Amniotic epithelial cell (primary cell): Measurements from ENCODE around the gene CFAP47.
"Not testable (repeated sequence)": the region's sequence is repeated elsewhere in the genome, so short reads cannot be mapped to it uniquely, and the experiment has no call there.

ENCODE experiments used
- DNase-seq: peaks from one replicate; pipeline ENCODE4 v3.0.0-alpha.2; 2010; ENCODE audit warnings: low read depth

CFAP47 gene, protein sequence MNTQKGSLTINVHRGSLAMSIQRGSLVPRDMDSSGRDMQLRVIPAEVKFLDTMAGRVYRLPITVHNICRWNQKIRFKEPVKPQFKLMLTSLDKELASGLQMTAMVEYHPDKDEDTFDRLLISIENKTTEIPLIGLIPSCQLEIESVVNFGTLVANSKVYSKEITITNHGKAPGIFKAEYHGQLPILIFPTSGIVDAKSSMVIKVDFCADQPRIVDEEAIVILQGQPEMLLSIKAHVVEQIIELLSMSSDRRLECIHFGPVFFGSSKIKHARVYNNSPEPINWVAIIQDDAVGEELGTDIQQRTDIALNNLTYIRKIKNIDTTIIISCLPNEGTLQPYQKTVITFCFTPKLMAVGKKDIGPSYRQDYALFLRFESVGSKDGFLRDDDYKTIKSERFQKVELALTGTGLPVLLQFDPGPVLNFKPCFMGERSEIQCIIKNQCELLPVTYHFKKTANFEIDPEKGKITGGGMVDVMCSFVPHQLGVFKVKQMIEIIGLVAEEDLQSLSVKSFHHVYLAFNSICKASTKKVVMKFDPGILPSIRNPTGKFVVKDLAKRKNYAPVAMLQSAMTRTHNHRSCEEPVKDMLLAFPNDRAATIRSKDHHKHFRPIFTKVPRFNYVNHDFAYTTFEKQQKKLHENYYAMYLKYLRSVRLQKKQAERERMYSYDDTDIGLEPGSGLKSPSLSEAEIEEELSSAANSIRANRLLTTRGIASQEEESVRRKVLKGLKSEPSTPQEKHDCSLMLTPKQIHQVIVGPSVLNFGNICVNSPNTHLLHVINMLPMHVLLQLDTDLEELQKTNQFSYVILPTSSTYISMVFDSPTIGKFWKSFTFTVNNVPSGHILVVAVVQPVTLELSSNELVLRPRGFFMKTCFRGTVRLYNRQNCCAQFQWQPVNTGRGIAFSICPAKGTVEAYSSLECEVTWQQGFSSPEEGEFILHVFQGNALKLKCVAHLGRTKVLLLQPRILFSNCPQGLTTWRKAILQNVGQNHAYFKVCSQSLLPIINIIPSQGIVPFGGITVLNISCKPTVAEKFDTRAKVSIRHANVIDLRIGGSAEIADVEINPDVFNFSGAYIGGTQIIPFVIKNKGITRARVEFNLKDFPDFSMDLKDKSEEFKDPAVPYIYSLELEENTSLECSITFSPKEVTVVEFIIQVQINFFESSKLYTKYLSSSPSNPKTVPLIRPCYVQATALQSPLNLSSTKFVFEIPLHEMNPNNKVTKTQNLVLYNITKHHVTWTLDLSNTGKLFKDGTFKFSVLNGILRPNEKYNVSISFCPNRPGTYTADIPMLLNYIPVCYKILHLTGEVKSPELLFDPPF (N-terminal part only)

GRCh38 chrX:35919536-35920309 lies at the start of gene CFAP47:
CFAP47 (plus strand) TSS chrX:35919734; CDS start chrX:35919800, 66 bp downstream.
- peak; percentile 6 for DNase-seq

DNA sequence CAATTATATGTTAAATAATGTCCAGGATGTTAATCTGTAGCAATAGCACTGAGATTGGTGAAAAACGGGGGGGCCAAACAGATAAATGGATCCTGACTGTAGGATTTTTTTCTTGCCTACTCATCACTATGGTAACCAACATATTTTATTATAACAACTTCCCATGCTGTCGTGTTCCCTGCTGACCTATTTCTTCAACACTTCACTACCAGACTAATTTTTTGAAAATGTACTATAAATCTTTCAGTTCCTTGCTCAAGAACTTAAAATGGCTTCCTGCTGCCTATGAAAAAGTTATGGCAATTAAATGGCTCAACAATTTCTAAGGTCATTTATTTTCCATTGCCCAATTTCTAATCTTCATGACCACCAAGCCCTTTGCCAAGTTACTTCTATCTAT lies 38.9 kb upstream of the CFAP47 start:
- DNase-seq = no peak

DNA sequence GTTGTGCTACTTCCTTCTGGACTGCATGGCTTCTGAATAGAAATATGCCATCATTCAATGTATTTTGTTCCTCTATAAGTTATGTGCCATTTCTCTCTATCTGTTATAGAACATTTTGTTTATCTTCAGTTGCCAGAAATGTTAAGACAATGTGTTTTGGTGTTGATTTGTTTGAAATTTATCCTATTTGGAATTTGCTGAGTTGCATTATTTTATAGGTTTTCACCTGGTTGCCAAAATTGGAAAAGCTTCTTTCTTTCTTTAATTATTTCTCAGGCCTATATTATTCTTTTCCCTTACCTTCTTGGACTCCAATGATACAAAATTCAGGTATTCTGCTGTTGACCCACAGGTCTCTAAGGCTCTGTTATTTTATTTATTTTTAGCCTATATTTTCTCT lies 33.4 kb upstream of the CFAP47 start:
- no peak for DNase-seq

- peak; percentile 50 for DNase-seq
Measured at GRCh38 chrX:35890699-35891098, 28.8 kb upstream of the CFAP47 start.

DNA sequence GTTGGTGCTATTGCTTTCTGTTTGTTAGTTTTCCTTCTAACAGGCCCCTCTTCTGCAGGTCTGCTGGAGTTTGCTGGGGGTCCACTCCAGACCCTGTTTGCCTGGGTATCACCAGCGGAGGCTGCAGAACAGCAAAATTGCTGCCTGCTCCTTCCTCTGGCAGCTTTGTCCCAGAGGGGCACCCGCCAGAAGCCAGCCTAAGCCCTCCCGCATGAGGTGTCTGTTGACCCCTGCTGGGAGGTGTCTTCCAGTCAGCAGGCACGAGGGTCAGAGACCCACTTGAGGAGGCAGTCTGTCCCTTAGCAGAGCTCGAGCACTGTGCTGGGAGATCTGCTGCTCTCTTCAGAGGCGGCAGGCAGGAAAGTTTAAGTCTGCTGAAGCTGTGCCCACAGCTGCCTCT lies 67.3 kb downstream of the CFAP47 start:
- DNase-seq = not testable (repeated sequence)

GRCh38 chrX:36007207-36007606 lies 87.7 kb downstream of the CFAP47 start:
- DNase-seq = no peak

DNA sequence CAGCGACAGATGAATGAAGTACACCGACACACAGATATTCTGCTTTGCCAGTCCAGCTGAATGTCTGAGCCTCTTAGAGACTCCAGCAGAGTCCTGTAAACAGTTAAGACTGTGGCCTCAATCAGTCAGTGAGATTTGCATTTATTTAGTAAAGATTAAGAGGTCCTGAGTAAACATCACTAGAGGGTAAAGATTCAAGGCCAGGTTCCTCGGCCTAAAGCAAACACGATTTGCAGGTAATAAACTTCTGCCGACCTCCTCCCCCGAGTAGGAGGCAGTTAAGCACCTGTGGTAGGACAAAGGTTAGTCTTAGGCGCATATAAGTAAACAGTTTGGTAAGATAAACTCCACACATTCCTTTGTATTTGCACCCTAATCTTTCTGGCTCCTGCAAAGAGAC lies 99.6 kb downstream of the CFAP47 start:
- DNase-seq = no peak

DNA sequence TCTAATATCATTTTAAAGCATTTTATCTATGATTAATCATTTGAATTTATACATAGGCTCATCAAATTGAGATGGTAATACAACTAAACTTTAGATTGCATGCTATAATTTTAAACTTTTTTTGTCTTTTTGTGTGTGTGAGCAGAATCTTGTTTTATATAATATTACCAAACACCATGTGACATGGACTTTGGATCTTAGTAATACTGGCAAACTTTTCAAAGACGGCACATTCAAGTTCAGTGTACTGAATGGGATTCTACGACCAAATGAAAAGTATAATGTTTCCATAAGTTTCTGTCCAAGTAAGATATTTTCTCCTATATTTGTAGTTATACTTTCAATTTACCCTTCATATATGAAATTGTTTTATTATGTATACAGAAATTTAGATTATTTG lies 116.0 kb downstream of the CFAP47 start:
- DNase-seq = no peak

- DNase-seq = no peak
Measured at GRCh38 chrX:36062778-36063177, 143.2 kb downstream of the CFAP47 start.

DNA sequence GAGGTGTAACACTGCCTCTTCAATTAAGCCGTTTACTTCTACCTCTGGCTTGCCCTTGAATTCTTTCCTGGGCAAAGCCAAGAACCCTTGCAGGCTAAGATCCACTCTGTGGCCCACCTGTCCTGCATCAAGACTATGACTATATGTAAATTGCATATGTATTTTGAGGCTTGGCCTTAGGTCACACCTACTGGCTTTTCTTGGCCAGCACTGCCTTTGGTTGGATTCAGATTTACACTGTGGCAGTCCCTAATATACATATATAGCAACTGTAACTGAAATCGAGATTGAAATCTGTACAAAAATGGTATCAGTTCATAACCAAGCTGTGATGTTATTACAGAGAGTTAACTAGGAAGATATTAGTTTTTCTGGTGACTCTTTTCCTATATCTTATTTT lies 151.5 kb downstream of the CFAP47 start:
- no peak for DNase-seq

GRCh38 chrX:36075009-36075408 lies 155.5 kb downstream of the CFAP47 start:
- not testable (repeated sequence) for DNase-seq

- DNase-seq = no peak
Measured at GRCh38 chrX:36083256-36083655, 163.7 kb downstream of the CFAP47 start.

DNA sequence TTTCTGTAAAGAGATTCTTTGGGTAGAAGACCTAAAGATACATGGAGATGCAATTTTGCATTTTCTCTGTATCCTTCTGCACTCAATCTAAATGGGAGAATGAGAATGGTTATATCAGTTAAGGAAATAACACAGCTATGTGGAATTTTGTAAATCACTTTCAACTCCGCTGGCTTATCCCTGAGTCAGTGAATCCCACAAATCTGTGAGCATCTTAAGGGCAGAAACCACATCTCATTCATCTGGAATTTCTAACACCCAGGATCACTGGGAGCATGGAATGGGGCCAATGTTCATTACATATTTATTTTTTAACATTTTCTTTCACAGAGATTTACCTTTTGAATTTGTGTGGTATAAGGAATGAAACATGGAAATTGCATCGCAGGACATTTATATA lies 167.8 kb downstream of the CFAP47 start:
- peak; percentile 0 for DNase-seq

DNA sequence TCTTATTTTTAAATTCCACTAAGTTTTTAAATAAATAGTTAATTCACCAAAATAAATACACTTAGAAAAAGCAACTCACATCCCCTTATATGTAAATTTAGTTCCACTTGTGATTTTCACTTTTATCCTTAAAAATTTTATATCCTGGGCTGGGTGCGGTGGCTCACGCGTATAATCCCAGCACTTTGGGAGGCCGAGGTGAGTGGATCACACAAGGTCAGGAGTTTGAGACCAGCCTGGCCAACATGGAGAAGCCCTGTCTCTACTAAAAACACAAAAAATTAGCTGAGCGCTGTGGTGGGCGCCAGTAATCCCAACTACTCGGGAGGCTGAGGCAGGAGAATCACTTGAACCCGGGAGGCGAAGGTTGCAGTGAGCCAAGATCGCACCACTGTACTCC lies 169.4 kb downstream of the CFAP47 start:
- not testable (repeated sequence) for DNase-seq

GRCh38 chrX:36102425-36102824 lies 182.9 kb downstream of the CFAP47 start:
- DNase-seq = no peak

- DNase-seq = no peak
Measured at GRCh38 chrX:36116222-36116621, 196.7 kb downstream of the CFAP47 start.

DNA sequence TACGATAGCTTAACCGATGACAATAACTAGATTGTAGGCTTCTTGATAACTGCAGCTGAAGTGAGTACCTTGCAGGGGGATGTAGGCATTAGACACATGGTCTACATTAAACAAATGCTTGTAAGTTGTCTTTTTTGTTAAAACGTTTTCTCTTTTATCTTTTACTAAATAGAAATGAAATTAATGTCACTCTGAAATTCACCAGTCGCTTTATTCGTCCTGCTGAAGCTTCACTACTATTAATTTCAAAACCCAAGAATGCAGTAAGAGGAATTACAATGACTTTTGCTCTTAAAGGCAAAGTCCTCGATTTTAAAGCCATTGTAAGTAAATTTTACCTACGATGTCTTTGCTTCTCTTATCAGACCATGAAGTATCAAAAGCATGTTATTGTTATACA lies 239.7 kb downstream of the CFAP47 start:
- DNase-seq = no peak

GRCh38 chrX:36160081-36160480 lies 240.5 kb downstream of the CFAP47 start:
- no peak for DNase-seq

DNA sequence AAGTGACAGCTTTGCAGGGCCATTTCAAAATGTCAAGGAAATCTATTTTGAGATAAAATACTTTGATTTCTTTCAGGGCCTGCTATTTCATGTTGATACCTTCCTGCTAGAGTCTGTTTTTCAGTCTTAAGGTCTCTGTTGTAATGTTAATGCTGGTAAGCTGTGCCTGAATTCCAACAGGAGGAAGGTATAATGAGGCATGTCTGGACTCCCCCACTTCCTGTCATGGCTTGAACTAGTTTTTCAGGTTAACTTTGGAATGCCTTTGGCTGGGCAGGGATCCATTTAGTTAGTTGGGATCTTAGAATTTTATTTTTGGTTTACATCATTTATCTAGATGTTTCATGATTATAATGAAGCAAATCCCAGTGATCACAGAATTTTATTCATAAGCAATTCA lies 279.0 kb downstream of the CFAP47 start:
- DNase-seq = no peak

- DNase-seq = no peak
Measured at GRCh38 chrX:36199928-36200327, 280.4 kb downstream of the CFAP47 start.

GRCh38 chrX:36214924-36215323 lies 295.4 kb downstream of the CFAP47 start:
- DNase-seq = no peak
